AG09309 (cell line): Measurements from ENCODE around the gene EXOSC6.
"Not testable (repeated sequence)": the region's sequence is repeated elsewhere in the genome, so short reads cannot be mapped to it uniquely, and the experiment has no call there.

Experiments
- DNase-seq: peaks from one replicate; pipeline ENCODE4 v3.0.0-alpha.2; 2010; ENCODE audit warnings: low read depth
- H3K4me3 ChIP-seq: 2 replicates; pipeline ENCODE4 v1.5.1; 2011; ENCODE audit warnings: mild to moderate bottlenecking, low read depth, low read length, moderate library complexity; ENCODE audit not compliant: control insufficient read depth
- CTCF ChIP-seq: IDR thresholded peaks from 2 replicates; pipeline ENCODE4 v1.5.1; 2011; ENCODE audit warnings: mild to moderate bottlenecking, low read depth, low read length, inconsistent platforms; ENCODE audit not compliant: insufficient read depth, control insufficient read depth; ENCODE audit errors: missing control alignments

EXOSC6 gene

GRCh38 chr16:70290949-70291519 is 39.3 kb upstream of the EXOSC6 start:
- H3K4me3 ChIP-seq, result no peak overlapping the region
- no peak for TF ChIP-seq CTCF
- DNase-seq, result no peak

GRCh38 chr16:70289229-70290094 is 37.7 kb upstream of the EXOSC6 start, which contains the start of gene AARS1:
Gene AARS1 (minus strand): TSS chr16:70289506. CDS start chr16:70282763, 6,743 bp downstream.
- peak; percentile 100 for DNase-seq
- H3K4me3 ChIP-seq, result peak within 1 kb of the TSS; percentile 83
- TF ChIP-seq CTCF, result no peak

- not testable (repeated sequence) for DNase-seq
- H3K4me3 ChIP-seq, result peak overlapping the region; percentile 83
Measured at GRCh38 chr16:70287304-70287971, 35.7 kb upstream of the EXOSC6 start.

- no peak for DNase-seq
- TF ChIP-seq CTCF, result no peak
- no peak overlapping the region for H3K4me3 ChIP-seq
Measured at GRCh38 chr16:70276392-70276791, 24.7 kb upstream of the EXOSC6 start.

- no peak overlapping the region for H3K4me3 ChIP-seq
- TF ChIP-seq CTCF, result no peak
Measured at GRCh38 chr16:70271696-70272095, 20.0 kb upstream of the EXOSC6 start.

GRCh38 chr16:70270176-70270575 is 18.4 kb upstream of the EXOSC6 start:
- no peak overlapping the region for H3K4me3 ChIP-seq
- TF ChIP-seq CTCF, result no peak
- DNase-seq, result no peak

More at GRCh38 chr16:70271696-70272095, 20.0 kb upstream of the EXOSC6 start:
- DNase-seq, result no peak

GRCh38 chr16:70269471-70269870 is 17.7 kb upstream of the EXOSC6 start:
- no peak overlapping the region for H3K4me3 ChIP-seq
- no peak for TF ChIP-seq CTCF
- DNase-seq, result no peak

GRCh38 chr16:70267922-70268321 is 16.2 kb upstream of the EXOSC6 start:
- H3K4me3 ChIP-seq, DNase-seq: not testable (repeated sequence)
